Effector memory CD4-positive, alpha-beta T cell (primary cell): Measurements from ENCODE around the gene TRAPPC11.
A peak's percentile ranks its signal among the peaks of the same experiment; 100 is the strongest.
"Not testable (repeated sequence)": the region's sequence is repeated elsewhere in the genome, so short reads cannot be mapped to it uniquely, and the experiment has no call there.

ENCODE experiments used
- DNase-seq, 3 donors: peaks; one replicate each; pipeline ENCODE4 v3.0.0-alpha.2; 2020
- H3K27ac ChIP-seq: 2 replicates; pipeline ENCODE4 v1.7.0; 2013; ENCODE audit warnings: mild to moderate bottlenecking, low read length, moderate library complexity; ENCODE audit not compliant: insufficient read depth, poor library complexity, severe bottlenecking
- H3K27me3 ChIP-seq: replicated peaks from 2 replicates; pipeline ENCODE4 v1.7.0; 2013; ENCODE audit warnings: mild to moderate bottlenecking, low read length; ENCODE audit not compliant: insufficient read depth, control insufficient read depth, poor library complexity, severe bottlenecking
- H3K36me3 ChIP-seq: 2 replicates; pipeline ENCODE4 v1.7.0; 2013; ENCODE audit warnings: mild to moderate bottlenecking, low read length, moderate library complexity; ENCODE audit not compliant: control insufficient read depth, insufficient read depth
- H3K4me1 ChIP-seq: 2 replicates; pipeline ENCODE4 v1.7.0; 2013; ENCODE audit warnings: low read length, mild to moderate bottlenecking; ENCODE audit not compliant: control insufficient read depth, insufficient read depth, poor library complexity, severe bottlenecking
- H3K4me3 ChIP-seq: 2 replicates; pipeline ENCODE4 v1.7.0; 2013; ENCODE audit warnings: low read length, low read depth, mild to moderate bottlenecking; ENCODE audit not compliant: insufficient read depth, poor library complexity, severe bottlenecking
- H3K9me3 ChIP-seq: 2 replicates; pipeline ENCODE4 v1.7.0; 2013; ENCODE audit warnings: mild to moderate bottlenecking, low read length, moderate library complexity; ENCODE audit not compliant: control insufficient read depth

TRAPPC11 gene

DNA sequence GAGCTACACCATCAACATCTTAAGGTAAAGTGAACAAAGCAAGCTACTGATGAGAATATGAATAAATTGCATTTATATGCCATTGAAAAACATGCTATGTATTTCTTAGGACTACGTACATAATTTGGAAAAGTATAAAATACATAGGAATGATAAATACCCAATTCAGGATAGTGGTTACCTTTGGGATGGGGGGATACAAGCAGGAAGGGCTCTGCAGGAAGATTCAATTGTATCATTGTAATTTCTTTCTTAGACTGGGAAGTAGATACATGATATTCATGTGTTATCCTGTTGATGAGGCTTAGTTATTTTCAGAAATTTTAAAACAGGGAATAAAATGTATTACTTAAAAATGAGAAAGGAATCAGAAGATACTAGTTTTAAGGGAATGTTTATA lies 43.4 kb downstream of the TRAPPC11 start:
- Histone ChIP-seq H3K27me3 (no peaks in the 10 kb centered on the region), H3K4me1 (no peaks in the 10 kb centered on the region), H3K9me3 (no peaks in the 10 kb centered on the region), H3K4me3 (no peak overlapping the region), H3K27ac (no peak overlapping the region), H3K36me3 (peaks cover 69% of the 10 kb centered on the region)
- DNase-seq = no peak

DNA sequence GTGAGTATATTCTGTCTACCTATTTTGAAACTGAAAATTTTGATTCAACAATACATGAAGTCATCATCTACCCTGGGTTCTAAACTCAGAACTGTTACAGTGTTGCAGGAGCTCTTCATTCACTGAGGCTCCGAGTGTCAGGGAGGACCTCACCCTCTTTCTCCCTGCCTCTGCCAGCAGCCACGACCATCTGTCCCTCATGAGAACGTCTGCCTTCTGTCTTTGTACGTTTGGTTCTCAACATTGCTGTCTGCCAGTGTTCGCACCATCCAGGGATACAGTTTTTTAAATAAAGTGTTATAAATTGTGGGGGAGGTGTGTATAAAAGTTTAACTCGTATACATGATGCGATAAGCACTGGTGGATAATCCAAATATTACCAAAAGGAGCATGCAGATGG lies 55.5 kb downstream of the TRAPPC11 start:
- H3K9me3 ChIP-seq = no peaks in the 10 kb centered on the region
- H3K36me3 ChIP-seq = peaks cover 18% of the 10 kb centered on the region
- no peak for DNase-seq
- no peak overlapping the region for H3K4me3 ChIP-seq
- no peak overlapping the region for H3K27ac ChIP-seq
- H3K27me3 ChIP-seq = no peaks in the 10 kb centered on the region
- no peaks in the 10 kb centered on the region for H3K4me1 ChIP-seq

DNA sequence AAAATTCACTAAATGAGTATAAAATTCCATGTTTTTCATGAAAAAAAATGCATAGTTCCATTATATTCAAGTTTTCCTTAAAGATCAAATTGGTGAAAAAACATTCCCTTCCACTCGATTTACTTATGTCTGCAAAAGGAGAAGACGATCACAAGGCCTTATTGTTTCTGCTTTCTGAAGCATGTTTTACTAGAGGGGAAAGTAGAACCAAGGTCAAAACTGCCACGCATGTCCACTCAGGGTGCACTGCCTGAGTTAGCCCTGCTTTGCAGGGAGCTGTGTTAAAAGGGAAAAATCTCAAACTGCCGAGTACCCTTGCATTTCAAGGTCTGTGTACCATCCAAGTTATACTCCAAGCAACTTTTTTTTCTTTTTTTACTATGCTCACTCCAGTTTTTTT lies 57.2 kb downstream of the TRAPPC11 start:
- Histone ChIP-seq H3K36me3 (peaks cover 15% of the 10 kb centered on the region), H3K27me3 (no peaks in the 10 kb centered on the region), H3K27ac (no peak overlapping the region), H3K4me3 (no peak overlapping the region), H3K9me3 (no peaks in the 10 kb centered on the region), H3K4me1 (no peaks in the 10 kb centered on the region)
- no peak for DNase-seq

DNA sequence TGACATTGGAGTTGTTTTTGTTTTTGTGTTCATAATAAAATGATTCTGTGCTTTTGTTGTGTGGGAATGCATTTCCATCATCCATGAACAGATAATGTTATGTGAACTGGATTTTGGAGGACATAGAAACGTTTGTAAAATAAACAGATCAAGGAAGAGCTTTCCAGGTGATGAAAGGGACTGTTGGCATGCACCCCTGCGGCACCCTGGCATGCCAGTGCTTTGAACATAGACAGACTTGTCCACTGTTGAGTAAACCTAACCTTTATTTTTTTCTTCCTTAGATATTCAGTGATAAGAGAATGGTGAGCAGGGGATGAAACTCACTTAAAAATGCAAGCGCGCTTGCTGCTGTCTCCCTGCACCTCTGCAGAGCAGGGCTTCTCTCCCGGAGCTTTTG lies 59.8 kb downstream of the TRAPPC11 start:
- Histone ChIP-seq H3K4me1 (peaks cover 6% of the 10 kb centered on the region), H3K36me3 (peaks cover 6% of the 10 kb centered on the region), H3K27me3 (no peaks in the 10 kb centered on the region), H3K4me3 (no peak overlapping the region), H3K27ac (no peak overlapping the region), H3K9me3 (no peaks in the 10 kb centered on the region)
- DNase-seq = no peak

DNA sequence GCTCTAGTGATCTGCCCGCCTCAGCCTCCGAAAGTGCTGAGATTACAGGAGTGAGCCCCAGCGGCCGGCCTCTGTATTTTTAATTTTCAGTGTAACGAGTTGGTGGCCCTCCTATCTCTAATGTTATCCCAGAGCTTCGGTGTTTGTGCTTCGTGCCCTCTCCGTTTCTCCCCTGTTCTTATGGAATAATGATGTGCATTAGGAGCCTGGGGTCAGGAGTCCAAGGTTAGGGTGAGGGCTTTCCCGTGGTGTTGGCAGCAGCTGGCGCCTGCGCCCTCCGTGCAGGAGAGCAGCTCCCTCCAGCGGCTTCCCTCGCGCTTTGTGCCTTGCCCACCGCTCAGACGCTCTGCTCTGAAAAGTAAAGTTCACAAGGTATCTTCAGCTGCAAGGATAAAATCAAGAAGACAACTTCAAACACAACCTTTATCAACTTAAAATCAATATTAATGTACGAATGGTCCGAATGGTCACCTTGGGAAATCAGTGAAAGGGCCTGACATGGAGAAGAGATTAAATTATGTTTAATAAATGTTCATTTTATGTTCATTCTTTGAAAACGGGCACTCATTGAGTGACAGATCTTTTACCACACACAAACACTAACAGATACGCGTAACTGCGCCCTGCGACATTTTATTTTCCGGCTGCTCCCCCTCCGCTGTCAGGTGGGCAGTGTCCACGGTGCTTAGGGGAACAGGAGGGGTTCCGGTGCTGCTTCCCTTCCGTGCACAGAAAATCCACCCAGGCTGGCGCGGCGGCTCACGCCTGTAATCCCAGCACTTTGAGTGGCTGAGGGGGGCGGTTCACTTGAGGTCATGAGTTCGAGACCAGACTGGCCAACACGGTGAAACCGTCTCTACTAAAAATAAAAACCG lies 62.4 kb downstream of the TRAPPC11 start:
- Histone ChIP-seq H3K36me3 (no peaks in the 10 kb centered on the region), H3K9me3 (no peaks in the 10 kb centered on the region), H3K27me3 (no peaks in the 10 kb centered on the region), H3K4me3 (peak overlapping the region; percentile 53), H3K4me1 (peaks cover 6% of the 10 kb centered on the region), H3K27ac (no peak overlapping the region)
- DNase-seq = peak in 1 of 3 donors; percentile 26

DNA sequence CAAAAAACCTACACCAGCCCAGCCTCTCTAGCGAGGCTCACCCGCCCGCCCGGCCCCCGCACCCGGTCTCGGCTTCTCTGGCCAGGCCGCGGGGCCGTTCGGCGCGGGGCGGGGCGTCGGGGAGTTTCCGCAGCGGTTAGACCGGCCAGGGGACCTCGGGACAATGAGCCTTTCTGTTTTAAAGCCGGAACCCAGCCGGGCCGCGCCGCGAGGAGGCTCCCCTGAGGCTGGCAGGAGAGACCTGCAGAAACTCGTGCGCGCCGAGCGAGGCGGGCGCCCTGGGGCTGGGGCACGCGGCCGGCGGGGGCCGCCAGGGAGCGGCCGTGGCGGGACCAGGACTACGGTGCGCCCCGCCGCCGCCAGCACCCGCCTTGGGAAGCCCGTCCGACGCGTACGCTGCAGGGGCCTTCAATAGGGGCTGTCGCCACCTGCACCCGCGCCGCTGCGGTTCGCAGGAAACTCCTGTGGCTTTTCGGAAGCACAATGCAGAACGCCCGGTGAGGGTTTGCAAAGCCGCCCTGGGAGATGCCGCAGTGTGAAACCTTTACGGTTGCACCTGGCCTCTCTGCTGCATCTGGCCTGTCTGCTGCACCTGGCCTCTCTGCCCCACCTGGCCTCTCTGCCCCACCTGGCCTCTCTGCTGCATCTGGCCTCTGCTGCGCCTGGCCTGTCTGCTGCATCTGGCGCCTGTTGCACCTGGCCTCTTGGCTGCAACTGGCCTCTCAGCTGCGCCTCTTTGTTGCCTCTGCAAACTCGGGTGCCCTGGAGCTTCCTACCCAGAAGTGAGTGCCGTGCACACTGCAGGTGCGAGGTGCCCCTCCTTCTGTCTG lies 63.9 kb downstream of the TRAPPC11 start:
- DNase-seq = peak; percentile 11 to 35 (median 19)
- H3K27ac ChIP-seq = peak overlapping the region; percentile 42

DNA sequence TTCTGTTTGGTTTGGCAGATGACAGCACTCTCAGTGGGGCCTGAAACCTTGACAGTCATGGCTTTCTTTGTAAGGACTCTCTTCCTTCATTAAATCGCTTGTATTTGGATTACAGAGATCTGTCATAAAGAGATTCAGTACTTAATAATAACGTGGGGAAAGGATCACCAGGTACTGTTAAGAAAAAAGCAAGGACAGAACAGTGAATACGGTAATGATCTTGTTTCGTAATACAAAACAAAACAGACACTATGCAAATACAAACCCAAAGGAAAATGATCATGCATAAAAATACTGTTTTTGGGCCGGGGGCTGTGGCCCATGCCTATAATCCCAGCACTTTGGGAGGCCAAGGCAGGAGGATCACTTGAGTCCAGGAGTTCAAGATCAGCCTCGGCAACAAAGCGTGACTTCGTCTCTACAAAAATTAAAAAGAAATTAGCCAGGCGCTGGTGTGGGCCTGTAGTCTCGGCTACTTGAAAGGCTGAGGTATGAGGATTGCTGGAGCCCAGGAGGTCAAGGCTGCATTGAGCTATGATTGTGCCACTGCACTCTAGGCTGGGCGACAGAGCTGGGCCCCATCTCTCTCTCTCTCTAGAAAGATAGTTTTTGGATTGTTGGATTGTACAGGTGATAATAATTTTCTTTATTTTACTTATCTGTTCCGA lies 64.6 kb downstream of the TRAPPC11 start:
- H3K27me3 ChIP-seq = no peaks in the 10 kb centered on the region
- no peaks in the 10 kb centered on the region for H3K9me3 ChIP-seq
- no peaks in the 10 kb centered on the region for H3K36me3 ChIP-seq
- peak overlapping the region; percentile 53 for H3K4me3 ChIP-seq
- no peak for DNase-seq
- no peak overlapping the region for H3K27ac ChIP-seq
- peaks cover 6% of the 10 kb centered on the region for H3K4me1 ChIP-seq

More for the DNA sequence above, 63.9 kb downstream of the TRAPPC11 start:
- Histone ChIP-seq H3K36me3 (no peaks in the 10 kb centered on the region), H3K4me3 (peak overlapping the region; percentile 53), H3K9me3 (no peaks in the 10 kb centered on the region), H3K4me1 (peaks cover 6% of the 10 kb centered on the region), H3K27me3 (no peaks in the 10 kb centered on the region)

DNA sequence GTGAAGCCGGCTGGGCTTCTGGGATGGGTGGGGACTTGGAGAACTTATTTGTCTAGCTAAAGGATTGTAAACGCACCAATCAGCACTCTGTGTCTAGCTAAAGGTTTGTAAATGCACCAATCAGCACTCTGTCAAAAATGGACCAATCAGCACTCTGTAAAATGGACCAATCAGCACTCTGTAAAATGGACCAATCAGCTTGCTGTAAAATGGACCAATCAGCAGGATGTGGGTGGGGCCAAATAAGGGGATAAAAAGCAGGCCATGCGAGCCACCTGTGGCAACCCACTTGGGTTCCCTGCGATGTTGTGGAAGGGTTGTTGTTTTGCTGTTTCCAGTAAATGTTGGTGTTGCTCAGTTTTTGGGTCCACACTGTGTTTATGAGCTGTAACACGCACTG lies 66.5 kb downstream of the TRAPPC11 start:
- not testable (repeated sequence) for H3K27me3 ChIP-seq, H3K4me1 ChIP-seq, H3K27ac ChIP-seq, H3K4me3 ChIP-seq, H3K36me3 ChIP-seq, H3K9me3 ChIP-seq, DNase-seq

DNA sequence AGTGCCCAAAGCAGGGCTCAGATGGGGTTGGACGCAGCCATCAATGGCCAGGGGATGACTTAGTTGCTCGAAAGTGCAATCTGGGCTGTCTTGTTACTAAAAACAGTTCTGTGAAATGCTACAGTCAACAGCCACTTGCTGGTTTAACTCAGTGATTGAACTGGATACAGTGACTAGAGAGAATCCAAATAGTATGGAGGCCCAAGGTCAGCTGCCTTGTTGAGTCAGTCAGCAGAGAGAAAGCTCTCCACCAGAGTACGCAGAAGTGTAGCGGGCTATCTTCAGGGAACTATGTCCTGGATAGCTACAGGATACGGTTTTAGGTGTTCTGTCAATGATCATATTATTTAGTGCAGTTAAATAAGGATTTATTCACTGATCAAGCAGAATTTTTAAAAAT lies 68.4 kb downstream of the TRAPPC11 start:
- Histone ChIP-seq H3K9me3 (no peaks in the 10 kb centered on the region), H3K27ac (no peak overlapping the region), H3K4me1 (peaks cover 6% of the 10 kb centered on the region), H3K4me3 (no peak overlapping the region), H3K27me3 (no peaks in the 10 kb centered on the region), H3K36me3 (no peaks in the 10 kb centered on the region)
- no peak for DNase-seq
